ENCODE measurements around the gene CUX1. TPM values are rescaled to one million over a fixed set of nuclear protein-coding genes. Genes with fewer than 3 reads are reported as not detected.
"Not testable (repeated sequence)": the region's sequence is repeated elsewhere in the genome, so short reads cannot be mapped to it uniquely, and the experiment has no call there.

The CUX1 gene
- total RNA-seq, 1 donor from 2014 or later = 15.1 TPM

GRCh38 chr7:101978683-101979082 lies 161.3 kb downstream of the CUX1 start:
- DNase-seq (ENCODE audit: low read depth in 2 of 2) = no peak

GRCh38 chr7:101983147-101983811 lies 165.9 kb downstream of the CUX1 start:
- DNase-seq (ENCODE audit: low read depth in 2 of 2) = no peak

GRCh38 chr7:101984133-101984879 lies 166.9 kb downstream of the CUX1 start:
- DNase-seq (ENCODE audit: low read depth in 2 of 2) = no peak

GRCh38 chr7:101985057-101985902 lies 167.9 kb downstream of the CUX1 start:
- no peak for DNase-seq (ENCODE audit: low read depth in 2 of 2)

- no peak for DNase-seq (ENCODE audit: low read depth in 2 of 2)
Observed at GRCh38 chr7:101985903-101986734, 168.7 kb downstream of the CUX1 start.

GRCh38 chr7:101987494-101987893 lies 170.1 kb downstream of the CUX1 start:
- DNase-seq (ENCODE audit: low read depth in 2 of 2) = no peak

GRCh38 chr7:101988060-101988459 lies 170.6 kb downstream of the CUX1 start:
- not testable (repeated sequence) for DNase-seq (ENCODE audit: low read depth in 2 of 2)

GRCh38 chr7:101988513-101988912 lies 171.1 kb downstream of the CUX1 start:
- DNase-seq (ENCODE audit: low read depth in 2 of 2) = no peak

- DNase-seq (ENCODE audit: low read depth in 2 of 2) = no peak
Observed at GRCh38 chr7:101989101-101989500, 171.7 kb downstream of the CUX1 start.

- DNase-seq (ENCODE audit: low read depth in 2 of 2) = no peak
Observed at GRCh38 chr7:101990811-101991418, 173.5 kb downstream of the CUX1 start.

- no peak for DNase-seq (ENCODE audit: low read depth in 2 of 2)
Observed at GRCh38 chr7:101991860-101992259, 174.4 kb downstream of the CUX1 start.

GRCh38 chr7:101993311-101993710 lies 175.9 kb downstream of the CUX1 start:
- DNase-seq (ENCODE audit: low read depth in 2 of 2) = no peak

- no peak for DNase-seq (ENCODE audit: low read depth in 2 of 2)
Observed at GRCh38 chr7:101995121-101995520, 177.7 kb downstream of the CUX1 start.

- DNase-seq (ENCODE audit: low read depth in 2 of 2) = no peak
Observed at GRCh38 chr7:101996131-101996691, 178.8 kb downstream of the CUX1 start.

- DNase-seq (ENCODE audit: low read depth in 2 of 2) = no peak
Observed at GRCh38 chr7:101996876-101997275, 179.4 kb downstream of the CUX1 start.

- no peak for DNase-seq (ENCODE audit: low read depth in 2 of 2)
Observed at GRCh38 chr7:101998029-101998905, 180.8 kb downstream of the CUX1 start.

GRCh38 chr7:101998906-101999240 lies 181.4 kb downstream of the CUX1 start:
- DNase-seq (ENCODE audit: low read depth in 2 of 2) = no peak

GRCh38 chr7:101999393-101999792 lies 182.0 kb downstream of the CUX1 start:
- no peak for DNase-seq (ENCODE audit: low read depth in 2 of 2)

GRCh38 chr7:102000123-102000522 lies 182.7 kb downstream of the CUX1 start:
- DNase-seq (ENCODE audit: low read depth in 2 of 2) = no peak

- no peak for DNase-seq (ENCODE audit: low read depth in 2 of 2)
Observed at GRCh38 chr7:102004229-102004628, 186.8 kb downstream of the CUX1 start.

All from dermis microvascular lymphatic vessel endothelial cell (primary cell).